GM20000 (cell line): ENCODE results near the gene CCDC187.

Experiments used
- DNase-seq: peaks from one replicate; pipeline ENCODE4 v3.0.0; 2012; ENCODE audit warnings: low spot score
- TF ChIP-seq, protein P1 (sequence below): IDR thresholded peaks from 2 replicates; pipeline ENCODE4 v1.5.1; 2012; ENCODE audit warnings: mild to moderate bottlenecking, control low read depth; ENCODE audit errors: extremely low read depth, missing control alignments

CCDC187 gene

DNA sequence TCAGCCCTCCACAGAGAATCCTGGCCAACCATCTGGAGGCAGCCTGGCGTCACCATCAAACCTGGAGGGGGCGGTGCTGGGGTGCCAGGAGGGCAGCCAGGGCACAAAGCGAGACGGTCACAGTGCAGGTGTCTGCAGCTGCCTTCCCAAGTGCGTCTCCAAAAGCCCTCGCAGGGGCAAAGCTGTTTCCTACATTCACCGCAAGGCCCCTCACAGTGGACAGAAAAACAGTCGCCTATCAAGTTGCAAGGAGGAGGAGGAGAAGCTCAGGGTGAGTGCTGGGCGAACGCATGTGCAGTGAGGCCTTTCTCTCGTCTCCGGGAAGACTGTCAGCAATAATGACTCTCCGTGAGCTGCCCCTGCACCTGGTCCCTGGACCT is 81.0 kb downstream of the CCDC187 start:
- DNase-seq: no peak
- TF ChIP-seq, protein P1, sequence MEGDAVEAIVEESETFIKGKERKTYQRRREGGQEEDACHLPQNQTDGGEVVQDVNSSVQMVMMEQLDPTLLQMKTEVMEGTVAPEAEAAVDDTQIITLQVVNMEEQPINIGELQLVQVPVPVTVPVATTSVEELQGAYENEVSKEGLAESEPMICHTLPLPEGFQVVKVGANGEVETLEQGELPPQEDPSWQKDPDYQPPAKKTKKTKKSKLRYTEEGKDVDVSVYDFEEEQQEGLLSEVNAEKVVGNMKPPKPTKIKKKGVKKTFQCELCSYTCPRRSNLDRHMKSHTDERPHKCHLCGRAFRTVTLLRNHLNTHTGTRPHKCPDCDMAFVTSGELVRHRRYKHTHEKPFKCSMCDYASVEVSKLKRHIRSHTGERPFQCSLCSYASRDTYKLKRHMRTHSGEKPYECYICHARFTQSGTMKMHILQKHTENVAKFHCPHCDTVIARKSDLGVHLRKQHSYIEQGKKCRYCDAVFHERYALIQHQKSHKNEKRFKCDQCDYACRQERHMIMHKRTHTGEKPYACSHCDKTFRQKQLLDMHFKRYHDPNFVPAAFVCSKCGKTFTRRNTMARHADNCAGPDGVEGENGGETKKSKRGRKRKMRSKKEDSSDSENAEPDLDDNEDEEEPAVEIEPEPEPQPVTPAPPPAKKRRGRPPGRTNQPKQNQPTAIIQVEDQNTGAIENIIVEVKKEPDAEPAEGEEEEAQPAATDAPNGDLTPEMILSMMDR: no peak

DNA sequence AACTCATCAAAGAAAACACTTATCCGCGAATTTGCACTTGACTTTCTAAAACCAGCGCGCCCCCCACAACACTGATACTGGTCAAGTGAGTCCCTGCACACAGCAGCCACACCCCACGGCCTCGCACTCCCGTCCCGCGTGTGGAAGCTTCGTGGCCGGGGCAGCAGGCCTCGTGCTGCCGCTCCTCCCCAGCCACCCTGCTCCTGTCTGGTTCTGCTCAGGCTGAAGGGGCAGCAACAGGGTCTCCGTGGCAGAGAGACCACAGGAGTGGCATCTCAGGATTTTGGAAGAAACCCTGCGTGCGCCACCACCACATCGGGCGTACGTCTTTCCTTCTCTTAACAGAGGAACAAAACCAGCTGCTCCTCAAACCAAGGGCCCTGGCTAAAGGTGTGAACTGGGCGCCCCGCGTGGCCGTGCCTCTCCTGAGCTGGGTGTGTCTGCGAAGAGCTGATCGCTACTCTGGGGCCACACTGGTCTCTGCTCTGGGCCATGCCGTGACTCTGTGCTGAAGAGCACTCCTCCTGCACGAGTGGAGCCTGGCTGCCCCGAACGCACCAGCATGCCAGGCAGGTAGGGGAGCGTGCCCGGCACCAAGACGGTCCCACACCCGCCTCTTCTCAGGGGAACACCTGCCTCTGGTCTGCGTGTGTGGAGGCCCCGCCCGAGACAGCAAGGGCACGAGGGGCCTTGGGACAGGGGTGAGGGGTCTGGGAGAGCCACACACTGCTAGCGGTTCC is 81.6 kb downstream of the CCDC187 start:
- TF ChIP-seq, protein P1: no peak
- no peak for DNase-seq

DNA sequence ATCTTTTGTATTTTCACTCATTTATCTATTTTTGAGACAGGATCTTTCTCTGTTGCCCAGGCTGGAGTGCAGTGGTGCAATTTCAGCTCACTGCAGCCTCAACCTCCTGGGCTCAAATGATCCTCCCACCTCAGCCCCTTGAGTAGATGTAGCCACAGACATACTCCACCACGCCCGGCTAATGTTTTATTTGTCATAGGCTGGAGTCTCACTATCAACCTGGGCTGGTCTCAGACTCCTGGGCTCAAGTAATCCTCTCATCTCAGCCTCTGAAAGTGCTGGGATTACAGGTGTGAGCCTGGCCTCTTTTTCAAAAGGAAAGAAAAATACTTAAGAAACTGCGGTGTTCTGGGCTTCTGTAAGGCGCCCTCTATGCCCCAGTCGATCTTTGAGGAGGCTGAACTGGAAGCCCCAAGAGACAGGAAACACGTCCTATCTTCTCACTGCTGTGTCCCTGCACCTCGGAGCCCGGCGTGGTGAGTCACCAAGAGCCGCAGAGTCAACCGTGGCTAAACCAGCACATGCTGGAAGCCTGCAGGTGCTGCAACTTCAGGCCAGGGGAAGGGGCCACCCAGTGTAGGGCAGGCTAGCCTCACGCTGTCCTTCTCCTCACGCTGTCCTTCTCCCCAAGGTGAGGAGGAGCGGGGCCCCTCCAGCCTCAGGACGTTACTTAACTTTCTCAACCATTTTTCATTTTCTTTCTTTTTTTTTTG is 83.7 kb downstream of the CCDC187 start:
- TF ChIP-seq, protein P1: no peak
- no peak for DNase-seq

DNA sequence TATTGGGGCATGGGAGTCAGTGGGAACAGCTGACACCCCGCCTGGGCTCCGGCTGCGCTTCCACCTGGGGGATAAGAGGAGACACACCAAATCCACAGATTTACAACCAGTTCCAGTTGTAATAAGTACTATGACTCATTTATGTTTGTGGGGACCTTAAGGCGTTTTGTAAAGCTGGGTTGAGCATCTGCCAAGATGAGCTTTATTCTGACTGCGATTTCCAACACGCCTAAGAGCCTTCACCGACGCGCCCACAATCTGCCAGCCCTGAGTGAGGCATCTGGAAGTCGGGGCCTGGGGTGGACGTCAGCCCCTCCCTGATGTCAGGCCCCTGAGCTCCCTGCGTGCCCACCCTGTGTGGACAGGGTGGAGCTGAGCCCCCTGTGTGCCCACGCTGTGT is 84.6 kb downstream of the CCDC187 start:
- DNase-seq: no peak
- TF ChIP-seq, protein P1: no peak

DNA sequence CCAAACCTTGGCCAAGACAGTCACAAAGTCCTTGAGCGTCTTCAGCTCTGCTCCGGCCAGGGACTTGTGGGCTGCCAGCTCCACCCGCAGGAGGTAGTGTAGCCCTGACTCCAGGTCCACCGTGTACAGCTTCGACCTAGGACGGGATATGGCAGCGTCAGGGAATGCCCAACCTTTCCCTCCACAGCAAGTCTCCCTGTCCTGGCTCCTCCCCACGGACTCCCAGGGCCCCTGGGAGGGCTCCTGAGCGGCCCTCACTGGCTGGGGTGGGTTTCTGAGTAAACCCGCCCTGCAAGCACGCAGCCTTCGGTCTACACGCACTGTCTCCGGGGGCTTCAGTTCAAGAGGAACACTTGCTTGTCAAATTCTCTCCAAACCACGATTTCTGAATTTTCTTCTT is 85.2 kb downstream of the CCDC187 start:
- DNase-seq: no peak
- TF ChIP-seq, protein P1: no peak

DNA sequence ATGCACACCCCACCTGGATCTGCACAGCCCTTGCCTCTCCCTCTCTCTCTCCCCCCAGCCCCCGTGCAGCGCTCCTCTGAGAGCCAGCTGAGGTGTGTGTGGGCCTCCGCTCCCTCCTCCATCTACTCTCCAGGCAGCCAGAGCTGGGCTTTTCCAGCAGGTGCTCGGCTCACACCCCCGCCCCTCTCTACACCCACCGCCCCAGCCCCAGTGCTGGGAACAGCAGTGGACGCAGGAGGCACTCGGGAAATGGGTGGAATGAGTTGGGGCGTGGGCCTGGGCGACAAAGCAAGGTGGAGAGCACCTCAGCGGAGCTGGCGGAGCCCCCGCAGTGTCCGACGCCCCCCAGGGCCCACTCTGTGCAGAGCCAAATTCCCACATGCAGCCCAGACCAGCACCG is 85.6 kb downstream of the CCDC187 start:
- TF ChIP-seq, protein P1: no peak
- DNase-seq: no peak

DNA sequence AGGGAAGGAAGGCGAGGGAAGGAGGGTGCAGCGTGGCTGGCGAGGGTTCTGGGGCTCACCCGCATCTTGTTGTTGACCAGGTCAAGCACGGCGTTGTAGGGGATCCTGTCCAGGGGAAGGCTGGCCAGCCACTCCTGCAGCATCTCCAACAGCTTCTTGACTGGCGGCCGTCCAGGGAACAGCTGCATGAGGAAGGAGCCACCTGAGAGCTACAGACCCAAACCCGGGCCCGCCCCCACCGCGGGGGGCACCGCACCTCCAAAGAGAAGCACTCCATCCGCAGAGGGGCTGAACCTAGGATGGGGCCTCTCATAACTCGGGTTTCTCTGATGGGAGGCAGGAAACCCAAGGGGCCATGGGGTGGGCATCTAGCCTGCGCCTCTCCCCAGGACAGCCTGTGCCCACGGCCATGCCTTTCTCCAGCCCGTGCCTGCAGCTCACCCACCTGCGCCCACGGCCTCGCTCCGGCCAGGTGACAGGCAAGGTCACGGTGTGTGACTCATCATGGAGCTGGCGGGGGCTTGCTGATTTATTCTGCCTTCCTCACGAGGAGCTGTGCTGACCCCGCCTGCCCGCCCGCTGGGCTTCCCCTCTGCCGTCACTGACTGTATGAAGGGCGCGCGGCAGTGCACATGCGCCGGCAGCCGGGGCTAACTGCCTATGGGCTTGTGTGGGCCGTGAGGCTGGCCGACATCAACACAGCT is 87.2 kb downstream of the CCDC187 start:
- DNase-seq: no peak

More for the DNA sequence above, 87.2 kb downstream of the CCDC187 start:
- TF ChIP-seq, protein P1: no peak
